ENCODE measurements around the gene LARP7. TPM values are rescaled to one million over a fixed set of nuclear protein-coding genes. Genes with fewer than 3 reads are reported as not detected.

The LARP7 gene
- polyA plus RNA-seq, 1 donor (not counting 4 experiments of a cell fraction or from before 2014, with no cell fraction given): 33.3 TPM

GRCh38 chr4:112645541-112646329 is 8.8 kb downstream of the LARP7 start:
- Histone ChIP-seq H3K9me3 (ENCODE audit: control insufficient read depth, low read depth, low read length) (no peaks in the 10 kb centered on the region), H3K79me2 (ENCODE audit: control insufficient read depth, insufficient read depth, low read length) (peaks cover 5% of the 10 kb centered on the region), H3K27ac (ENCODE audit: control insufficient read depth, insufficient read depth, low read length) (no peak overlapping the region), H2AFZ (ENCODE audit: control insufficient read depth, low read length) (no peak overlapping the region), H3K9me1 (ENCODE audit: control insufficient read depth, extremely low read depth, insufficient read depth, low read length) (no peaks in the 10 kb centered on the region), H3K36me3 (ENCODE audit: control insufficient read depth in 2 of 2, extremely low read depth in 1 of 2, insufficient read depth in 2 of 2, low read length in 2 of 2) (peaks cover 9 to 12% of the 10 kb centered on the region in 2 experiments), H4K20me1 (ENCODE audit: control insufficient read depth, extremely low read depth, insufficient read depth, low read length) (no peaks in the 10 kb centered on the region), H3K9ac (ENCODE audit: control insufficient read depth, extremely low read depth, insufficient read depth, low read length) (no peak overlapping the region), H3K4me1 (ENCODE audit: control insufficient read depth, extremely low read depth, insufficient read depth, low read length) (no peaks in the 10 kb centered on the region), H3K27me3 (ENCODE audit: control insufficient read depth, extremely low read depth, insufficient read depth, low read length) (no peaks in the 10 kb centered on the region), H3K4me3 (ENCODE audit: control insufficient read depth in 2 of 3, extremely low read depth in 1 of 3, insufficient read depth in 2 of 3, low read depth in 1 of 3, low read length in 3 of 3) (no peak overlapping the region), H3K4me2 (ENCODE audit: control insufficient read depth, extremely low read depth, insufficient read depth, low read depth, low read length) (no peak overlapping the region)
- DNase-seq (ENCODE audit: low read depth, low spot score) (no peak), FAIRE-seq (no peak)
- dilution Hi-C loops (cut with MboI; ENCODE audit: extremely low pct_ligation_motif_present, low sequenced_read_pairs): no loop called here
- TF ChIP-seq CTCF (optimal IDR thresholded peaks at IDR 0.05 in 1 of 3, IDR thresholded peaks at IDR 0.05 in 1 of 3, conservative IDR thresholded peaks at IDR 0.05 in 1 of 3; ENCODE audit: extremely low read depth in 1 of 3, insufficient read depth in 2 of 3, low read length in 3 of 3) (no peak), EZH2 (IDR thresholded peaks at IDR 0.05; ENCODE audit: low read length) (no peak)

- no peaks in the 10 kb centered on the region for H3K4me1 ChIP-seq (ENCODE audit: control insufficient read depth, extremely low read depth, insufficient read depth, low read length)
- no peaks in the 10 kb centered on the region for H3K27me3 ChIP-seq (ENCODE audit: control insufficient read depth, extremely low read depth, insufficient read depth, low read length)
- no peak overlapping the region for H2AFZ ChIP-seq (ENCODE audit: control insufficient read depth, low read length)
- H3K9me1 ChIP-seq (ENCODE audit: control insufficient read depth, extremely low read depth, insufficient read depth, low read length): no peaks in the 10 kb centered on the region
- no peaks in the 10 kb centered on the region for H3K9me3 ChIP-seq (ENCODE audit: control insufficient read depth, low read depth, low read length)
- H3K4me2 ChIP-seq (ENCODE audit: control insufficient read depth, extremely low read depth, insufficient read depth, low read depth, low read length): no peak overlapping the region
- H3K36me3 ChIP-seq (ENCODE audit: control insufficient read depth in 2 of 2, extremely low read depth in 1 of 2, insufficient read depth in 2 of 2, low read length in 2 of 2): peaks cover 9 to 13% of the 10 kb centered on the region in 2 experiments
- dilution Hi-C loops (cut with MboI; ENCODE audit: extremely low pct_ligation_motif_present, low sequenced_read_pairs): no loop called here
- peaks cover 3% of the 10 kb centered on the region for H3K79me2 ChIP-seq (ENCODE audit: control insufficient read depth, insufficient read depth, low read length)
- no peak overlapping the region for H3K27ac ChIP-seq (ENCODE audit: control insufficient read depth, insufficient read depth, low read length)
- DNase-seq (ENCODE audit: low read depth, low spot score): no peak
- no peak for FAIRE-seq
- no peaks in the 10 kb centered on the region for H4K20me1 ChIP-seq (ENCODE audit: control insufficient read depth, extremely low read depth, insufficient read depth, low read length)
- TF ChIP-seq EZH2 (IDR thresholded peaks at IDR 0.05; ENCODE audit: low read length) (no peak), CTCF (optimal IDR thresholded peaks at IDR 0.05 in 1 of 3, IDR thresholded peaks at IDR 0.05 in 1 of 3, conservative IDR thresholded peaks at IDR 0.05 in 1 of 3; ENCODE audit: extremely low read depth in 1 of 3, insufficient read depth in 2 of 3, low read length in 3 of 3) (no peak)
- H3K9ac ChIP-seq (ENCODE audit: control insufficient read depth, extremely low read depth, insufficient read depth, low read length): no peak overlapping the region
- no peak overlapping the region for H3K4me3 ChIP-seq (ENCODE audit: control insufficient read depth in 2 of 3, extremely low read depth in 1 of 3, insufficient read depth in 2 of 3, low read depth in 1 of 3, low read length in 3 of 3)
These were observed 9.9 kb downstream of the LARP7 start for GRCh38 chr4:112646632-112647537.
